LNCAP (cell line): ENCODE results near the gene ECEL1.

Experiments
- TF ChIP-seq, protein P1 (sequence below): fragments of 450-650 bp; IDR thresholded peaks from 2 replicates; pipeline ENCODE4 v1.5.1; 2017; ENCODE audit warnings: mild to moderate bottlenecking

Gene ECEL1

GRCh38 chr2:232508251-232508650, 20.6 kb upstream of the ECEL1 start:
- TF ChIP-seq, protein P1, sequence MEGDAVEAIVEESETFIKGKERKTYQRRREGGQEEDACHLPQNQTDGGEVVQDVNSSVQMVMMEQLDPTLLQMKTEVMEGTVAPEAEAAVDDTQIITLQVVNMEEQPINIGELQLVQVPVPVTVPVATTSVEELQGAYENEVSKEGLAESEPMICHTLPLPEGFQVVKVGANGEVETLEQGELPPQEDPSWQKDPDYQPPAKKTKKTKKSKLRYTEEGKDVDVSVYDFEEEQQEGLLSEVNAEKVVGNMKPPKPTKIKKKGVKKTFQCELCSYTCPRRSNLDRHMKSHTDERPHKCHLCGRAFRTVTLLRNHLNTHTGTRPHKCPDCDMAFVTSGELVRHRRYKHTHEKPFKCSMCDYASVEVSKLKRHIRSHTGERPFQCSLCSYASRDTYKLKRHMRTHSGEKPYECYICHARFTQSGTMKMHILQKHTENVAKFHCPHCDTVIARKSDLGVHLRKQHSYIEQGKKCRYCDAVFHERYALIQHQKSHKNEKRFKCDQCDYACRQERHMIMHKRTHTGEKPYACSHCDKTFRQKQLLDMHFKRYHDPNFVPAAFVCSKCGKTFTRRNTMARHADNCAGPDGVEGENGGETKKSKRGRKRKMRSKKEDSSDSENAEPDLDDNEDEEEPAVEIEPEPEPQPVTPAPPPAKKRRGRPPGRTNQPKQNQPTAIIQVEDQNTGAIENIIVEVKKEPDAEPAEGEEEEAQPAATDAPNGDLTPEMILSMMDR, result no peak

DNA sequence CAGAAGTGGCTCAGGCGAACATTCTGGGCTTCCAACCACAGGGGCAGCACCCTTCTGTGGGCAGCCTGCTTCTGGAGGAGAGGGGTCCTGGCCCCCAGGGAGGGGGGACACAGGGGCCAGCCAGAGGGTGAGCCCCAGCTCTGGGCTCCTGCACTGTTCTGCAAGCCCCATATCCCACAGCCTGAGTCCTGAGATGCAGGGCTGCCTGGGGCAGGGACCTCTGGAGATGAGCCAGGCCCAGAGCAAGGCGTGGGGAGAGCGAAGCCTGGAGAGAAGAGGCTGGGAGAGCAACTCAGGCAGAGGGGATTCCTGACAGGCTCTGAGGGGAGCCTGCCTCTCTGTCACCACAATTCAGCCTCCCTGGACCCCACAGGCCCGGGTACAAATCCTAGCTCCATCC, 19.1 kb upstream of the ECEL1 start:
- TF ChIP-seq, protein P1, result no peak

GRCh38 chr2:232505856-232506255, 18.2 kb upstream of the ECEL1 start:
- TF ChIP-seq, protein P1, result no peak

DNA sequence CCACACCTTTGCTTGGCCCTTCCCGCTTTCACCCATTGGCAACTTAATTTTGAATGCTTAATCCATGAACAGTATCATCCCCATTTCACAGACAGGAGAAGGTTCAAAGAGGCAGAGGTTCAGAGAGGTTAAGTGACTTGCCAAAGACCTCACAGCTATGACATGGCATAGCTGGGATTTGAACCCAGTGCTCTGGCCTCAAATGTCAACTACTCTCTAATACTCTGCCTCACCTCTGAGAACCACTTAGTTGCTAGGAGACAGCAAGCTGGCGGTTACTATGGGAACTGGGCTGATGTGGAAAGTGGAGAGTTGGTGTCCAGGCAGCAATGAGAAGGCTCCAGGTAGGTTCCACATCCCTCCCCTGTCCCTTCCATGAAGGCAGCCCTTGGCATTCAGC, 16.8 kb upstream of the ECEL1 start:
- TF ChIP-seq, protein P1, result no peak

DNA sequence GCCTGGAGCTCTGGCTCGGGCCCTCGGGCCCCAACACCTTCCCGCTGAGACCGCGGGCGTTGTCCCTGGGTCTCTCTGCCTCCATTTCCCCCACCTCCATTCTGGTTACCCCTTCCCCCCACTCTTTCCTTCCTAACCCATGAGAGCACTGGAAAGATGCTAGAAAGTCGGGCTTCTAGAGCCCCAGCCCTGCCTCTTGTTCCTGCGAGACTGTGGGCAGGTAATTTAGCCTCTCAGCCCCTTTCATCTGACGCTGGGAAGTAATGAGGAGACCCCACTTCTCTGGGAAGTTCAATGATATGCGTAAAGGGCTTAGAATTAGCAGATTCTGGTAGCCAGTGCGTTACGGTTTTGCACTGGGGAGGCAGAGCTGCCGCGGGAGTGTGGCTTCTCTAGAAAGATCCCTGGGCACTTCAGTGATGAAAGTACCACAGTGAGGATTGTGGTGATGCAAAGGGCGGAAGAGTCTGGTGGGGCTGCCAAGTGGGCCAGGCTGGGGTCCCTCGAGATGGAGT, 16.2 kb upstream of the ECEL1 start:
- TF ChIP-seq, protein P1, result no peak

DNA sequence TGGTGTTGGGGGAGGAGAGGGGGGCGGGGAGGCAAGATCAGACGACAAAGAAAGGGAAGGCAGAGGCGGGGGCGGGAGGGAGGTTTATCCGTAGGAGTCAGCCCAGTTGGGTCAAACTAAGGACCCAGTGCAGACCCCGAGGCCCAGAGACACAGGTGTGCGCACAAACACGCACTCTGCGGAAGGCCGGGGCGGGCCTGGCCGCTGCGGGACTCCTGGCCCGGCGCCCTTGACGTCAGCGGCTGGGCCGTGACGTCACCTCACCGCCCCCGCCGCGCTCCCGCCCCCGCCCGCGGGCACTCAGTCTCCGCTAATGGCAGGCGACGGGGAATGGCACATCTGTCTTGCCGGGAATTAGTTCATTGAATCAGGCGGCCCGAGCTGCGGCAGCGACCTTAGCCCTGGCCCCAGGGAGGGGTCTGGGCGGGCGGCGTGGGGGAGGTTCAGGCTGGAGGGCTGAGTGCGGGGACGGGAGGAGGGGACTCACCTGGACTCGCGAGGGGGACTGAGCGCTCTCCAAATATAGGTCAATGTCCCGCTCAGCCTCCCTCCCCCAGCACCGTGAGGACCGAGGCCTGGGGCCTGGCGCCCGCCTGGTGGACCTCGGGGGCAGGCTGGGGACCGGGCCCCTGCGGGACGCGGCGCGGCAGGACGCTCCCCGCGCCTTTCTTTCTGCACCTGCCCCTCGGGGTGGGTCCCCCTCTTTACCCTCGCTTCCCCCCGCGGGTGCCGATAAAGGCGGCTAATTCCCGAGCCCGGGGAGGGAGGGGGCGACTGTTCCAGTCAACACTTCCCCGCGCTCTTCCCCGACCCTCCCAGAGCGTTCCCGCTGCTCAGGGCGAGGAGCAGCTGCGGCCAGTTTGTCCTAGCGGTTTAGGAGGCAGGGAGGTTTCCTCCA, 15.5 kb upstream of the ECEL1 start:
- TF ChIP-seq, protein P1, result no peak

- TF ChIP-seq, protein P1, result no peak
Observed at GRCh38 chr2:232502511-232502910, 14.9 kb upstream of the ECEL1 start.
